NB4 (cell line): ENCODE data around the gene HDHD3.

ENCODE experiments used
- MYC ChIP-seq: IDR thresholded peaks from 2 replicates; pipeline ENCODE4 v1.6.1; 2011; ENCODE audit warnings: low read depth, low read length
- POLR2A ChIP-seq: IDR thresholded peaks from 2 replicates; pipeline ENCODE4 v1.6.1; 2011; ENCODE audit warnings: mild to moderate bottlenecking; ENCODE audit not compliant: insufficient read length; ENCODE audit errors: extremely low read depth
- TF ChIP-seq, protein P1 (sequence below): IDR thresholded peaks from 2 replicates; pipeline ENCODE4 v1.6.1; 2011; ENCODE audit warnings: low read depth, low read length
- TF ChIP-seq, protein P2 (sequence below): IDR thresholded peaks from one replicate; pipeline ENCODE4 v1.5.1; 2012; ENCODE audit warnings: low read depth, low read length

DNA sequence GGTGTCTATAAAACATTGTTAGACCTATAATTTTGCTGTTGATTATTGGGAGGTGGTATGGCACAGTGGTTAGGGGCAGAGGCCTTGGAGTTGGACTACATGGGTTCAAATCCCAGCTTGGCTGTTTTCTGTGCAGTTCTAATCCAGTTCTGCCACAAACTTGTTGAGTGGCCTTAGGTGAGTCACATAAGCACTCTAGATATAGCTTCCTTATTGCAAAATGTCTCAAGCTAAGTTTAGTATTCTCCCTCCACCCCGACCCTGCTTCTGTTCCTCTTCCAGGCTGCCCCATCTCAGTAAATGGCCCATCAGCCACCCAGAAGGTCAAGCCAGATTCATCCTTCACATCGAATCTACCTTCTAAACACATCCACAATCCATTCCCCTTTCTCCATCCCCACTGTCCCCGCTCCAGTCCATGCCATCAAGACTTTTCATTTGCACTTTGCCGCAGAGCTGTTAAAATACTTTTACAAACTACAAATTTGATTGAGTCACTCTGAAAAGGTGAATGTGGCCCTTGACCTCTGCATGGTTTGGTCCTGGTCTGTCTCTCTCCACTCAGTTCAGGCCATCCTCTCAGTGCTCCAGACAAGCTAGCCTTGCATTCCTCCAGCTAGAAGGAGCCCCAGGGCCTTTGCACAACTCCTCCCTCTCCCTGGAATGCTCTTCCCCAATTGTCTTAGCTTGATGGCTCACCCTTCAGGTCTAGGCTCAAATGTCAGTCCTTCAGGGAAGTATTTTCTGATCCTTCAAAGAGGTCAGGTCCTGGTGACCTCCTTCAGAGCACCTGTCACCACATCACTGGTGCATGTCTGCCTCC lies 10.0 kb upstream of the HDHD3 start:
- TF ChIP-seq, protein P1, sequence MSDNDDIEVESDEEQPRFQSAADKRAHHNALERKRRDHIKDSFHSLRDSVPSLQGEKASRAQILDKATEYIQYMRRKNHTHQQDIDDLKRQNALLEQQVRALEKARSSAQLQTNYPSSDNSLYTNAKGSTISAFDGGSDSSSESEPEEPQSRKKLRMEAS = no peak
- TF ChIP-seq, protein P2, sequence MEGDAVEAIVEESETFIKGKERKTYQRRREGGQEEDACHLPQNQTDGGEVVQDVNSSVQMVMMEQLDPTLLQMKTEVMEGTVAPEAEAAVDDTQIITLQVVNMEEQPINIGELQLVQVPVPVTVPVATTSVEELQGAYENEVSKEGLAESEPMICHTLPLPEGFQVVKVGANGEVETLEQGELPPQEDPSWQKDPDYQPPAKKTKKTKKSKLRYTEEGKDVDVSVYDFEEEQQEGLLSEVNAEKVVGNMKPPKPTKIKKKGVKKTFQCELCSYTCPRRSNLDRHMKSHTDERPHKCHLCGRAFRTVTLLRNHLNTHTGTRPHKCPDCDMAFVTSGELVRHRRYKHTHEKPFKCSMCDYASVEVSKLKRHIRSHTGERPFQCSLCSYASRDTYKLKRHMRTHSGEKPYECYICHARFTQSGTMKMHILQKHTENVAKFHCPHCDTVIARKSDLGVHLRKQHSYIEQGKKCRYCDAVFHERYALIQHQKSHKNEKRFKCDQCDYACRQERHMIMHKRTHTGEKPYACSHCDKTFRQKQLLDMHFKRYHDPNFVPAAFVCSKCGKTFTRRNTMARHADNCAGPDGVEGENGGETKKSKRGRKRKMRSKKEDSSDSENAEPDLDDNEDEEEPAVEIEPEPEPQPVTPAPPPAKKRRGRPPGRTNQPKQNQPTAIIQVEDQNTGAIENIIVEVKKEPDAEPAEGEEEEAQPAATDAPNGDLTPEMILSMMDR = no peak
- no peak for TF ChIP-seq POLR2A
- TF ChIP-seq MYC = no peak
